ENCODE data around the gene PKDCC. TPM values are rescaled to one million over a fixed set of nuclear protein-coding genes. Genes with fewer than 3 reads are reported as not detected.

PKDCC gene
- total RNA-seq, 2 donors from 2014 or later = 11.1 to 61.4 TPM

DNA sequence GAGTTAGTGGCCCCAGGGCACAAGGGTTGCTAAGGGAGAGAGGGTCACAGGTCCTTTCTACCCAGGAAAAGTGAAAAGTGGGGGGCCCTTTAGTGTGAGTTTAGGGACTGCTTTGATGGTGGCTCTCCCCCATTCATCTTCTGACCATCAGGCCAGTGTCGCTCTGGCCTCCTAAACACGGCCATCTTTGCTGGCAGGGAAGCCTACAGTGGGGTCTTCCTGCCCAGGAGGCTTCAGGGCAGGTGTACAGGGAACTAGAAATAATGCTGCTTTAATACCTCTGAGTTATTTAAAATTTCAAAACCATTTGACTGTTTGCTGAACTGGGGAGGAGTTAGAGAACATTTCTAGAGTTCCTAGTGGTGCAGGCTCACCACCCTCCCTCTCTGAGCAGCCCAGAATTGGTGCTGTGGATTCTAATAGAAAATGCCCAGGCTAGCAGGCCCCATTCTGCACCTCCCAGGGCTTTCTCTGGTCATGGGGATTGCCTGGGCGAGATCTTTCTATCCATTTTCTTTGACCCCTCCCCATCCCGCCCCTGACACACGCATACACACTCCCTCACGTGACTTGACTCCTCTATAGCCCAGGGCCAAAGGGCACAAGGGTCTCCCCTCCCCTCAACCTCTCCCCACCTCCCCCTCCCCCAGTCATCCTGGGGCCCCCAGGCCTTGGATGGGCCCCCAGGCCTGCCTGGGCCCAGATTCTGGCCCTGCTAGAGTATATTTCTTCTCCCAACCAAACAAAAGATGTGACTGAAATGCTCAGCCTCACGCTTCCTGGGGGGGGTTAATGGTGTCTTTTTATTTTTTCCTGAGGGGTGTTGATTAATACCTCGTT is 3.1 kb downstream of the PKDCC start:
- peak overlapping the region; percentile 60 to 64 for H3K27ac ChIP-seq
- 63% methylated on average over 8 of the region's 8 CpGs for WGBS
- TF ChIP-seq, protein P1, sequence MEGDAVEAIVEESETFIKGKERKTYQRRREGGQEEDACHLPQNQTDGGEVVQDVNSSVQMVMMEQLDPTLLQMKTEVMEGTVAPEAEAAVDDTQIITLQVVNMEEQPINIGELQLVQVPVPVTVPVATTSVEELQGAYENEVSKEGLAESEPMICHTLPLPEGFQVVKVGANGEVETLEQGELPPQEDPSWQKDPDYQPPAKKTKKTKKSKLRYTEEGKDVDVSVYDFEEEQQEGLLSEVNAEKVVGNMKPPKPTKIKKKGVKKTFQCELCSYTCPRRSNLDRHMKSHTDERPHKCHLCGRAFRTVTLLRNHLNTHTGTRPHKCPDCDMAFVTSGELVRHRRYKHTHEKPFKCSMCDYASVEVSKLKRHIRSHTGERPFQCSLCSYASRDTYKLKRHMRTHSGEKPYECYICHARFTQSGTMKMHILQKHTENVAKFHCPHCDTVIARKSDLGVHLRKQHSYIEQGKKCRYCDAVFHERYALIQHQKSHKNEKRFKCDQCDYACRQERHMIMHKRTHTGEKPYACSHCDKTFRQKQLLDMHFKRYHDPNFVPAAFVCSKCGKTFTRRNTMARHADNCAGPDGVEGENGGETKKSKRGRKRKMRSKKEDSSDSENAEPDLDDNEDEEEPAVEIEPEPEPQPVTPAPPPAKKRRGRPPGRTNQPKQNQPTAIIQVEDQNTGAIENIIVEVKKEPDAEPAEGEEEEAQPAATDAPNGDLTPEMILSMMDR (IDR thresholded peaks at IDR 0.05) = no peak
- TF ChIP-seq POLR2A (IDR thresholded peaks at IDR 0.05) (no peak), POLR2AphosphoS5 (IDR thresholded peaks at IDR 0.05) (no peak)
- H3K27me3 ChIP-seq (replicated peaks; ENCODE audit: insufficient read depth) = no peaks in the 10 kb centered on the region
- peak overlapping the region; percentile 51 to 53 for H3K4me3 ChIP-seq
- peaks cover 6% of the 10 kb centered on the region for H3K4me1 ChIP-seq (replicated peaks)
- no peaks in the 10 kb centered on the region for H3K36me3 ChIP-seq
- no peak for DNase-seq (ENCODE audit: low spot score)
- intact Hi-C loops (cut with DNase I) = no loop called here
- no peaks in the 10 kb centered on the region for H3K9me3 ChIP-seq

DNA sequence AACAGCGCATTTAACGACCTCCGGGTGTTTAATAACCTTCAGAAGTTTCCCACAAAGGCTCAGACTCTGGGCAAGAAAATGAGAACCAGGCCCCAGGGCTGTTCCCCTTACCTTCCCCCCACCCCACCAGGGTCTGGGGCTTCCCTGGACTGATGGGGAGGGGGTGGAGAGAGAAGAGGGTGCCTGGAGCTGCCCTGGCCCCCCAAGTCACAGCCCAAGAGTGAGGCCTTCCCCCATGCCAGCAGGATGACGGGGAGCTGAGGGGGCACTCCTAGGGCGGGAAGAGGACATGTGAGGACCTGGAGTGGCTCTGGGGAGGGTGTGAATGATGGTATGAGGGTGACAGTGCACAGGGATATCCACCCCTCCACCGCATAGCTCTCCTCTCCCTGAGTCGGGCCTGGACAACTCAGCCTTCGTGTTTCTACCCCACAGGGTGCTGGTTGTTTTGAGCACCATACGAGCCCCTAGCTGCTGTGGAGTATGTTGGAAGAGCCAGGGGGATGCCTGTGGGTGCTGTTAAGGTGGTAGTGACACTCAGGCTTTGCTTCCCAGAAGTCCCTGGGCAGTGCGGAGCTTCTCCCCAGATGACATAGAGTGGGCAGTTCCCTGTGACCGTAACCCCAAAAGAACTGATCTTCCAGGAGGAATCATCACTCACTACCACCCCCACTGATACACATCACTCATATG is 3.9 kb downstream of the PKDCC start:
- no peak for DNase-seq (ENCODE audit: low spot score)
- Histone ChIP-seq H3K27ac (peak overlapping the region; percentile 60 to 64), H3K27me3 (replicated peaks; ENCODE audit: insufficient read depth) (no peaks in the 10 kb centered on the region), H3K36me3 (no peaks in the 10 kb centered on the region), H3K9me3 (no peaks in the 10 kb centered on the region), H3K4me3 (no peak overlapping the region), H3K4me1 (replicated peaks) (peaks cover 9% of the 10 kb centered on the region)
- intact Hi-C loops (cut with DNase I) = no loop called here
- 72% methylated on average over 11 of the region's 11 CpGs for WGBS
- TF ChIP-seq POLR2AphosphoS5 (IDR thresholded peaks at IDR 0.05) = no peak
- no peak for TF ChIP-seq POLR2A (IDR thresholded peaks at IDR 0.05)

DNA sequence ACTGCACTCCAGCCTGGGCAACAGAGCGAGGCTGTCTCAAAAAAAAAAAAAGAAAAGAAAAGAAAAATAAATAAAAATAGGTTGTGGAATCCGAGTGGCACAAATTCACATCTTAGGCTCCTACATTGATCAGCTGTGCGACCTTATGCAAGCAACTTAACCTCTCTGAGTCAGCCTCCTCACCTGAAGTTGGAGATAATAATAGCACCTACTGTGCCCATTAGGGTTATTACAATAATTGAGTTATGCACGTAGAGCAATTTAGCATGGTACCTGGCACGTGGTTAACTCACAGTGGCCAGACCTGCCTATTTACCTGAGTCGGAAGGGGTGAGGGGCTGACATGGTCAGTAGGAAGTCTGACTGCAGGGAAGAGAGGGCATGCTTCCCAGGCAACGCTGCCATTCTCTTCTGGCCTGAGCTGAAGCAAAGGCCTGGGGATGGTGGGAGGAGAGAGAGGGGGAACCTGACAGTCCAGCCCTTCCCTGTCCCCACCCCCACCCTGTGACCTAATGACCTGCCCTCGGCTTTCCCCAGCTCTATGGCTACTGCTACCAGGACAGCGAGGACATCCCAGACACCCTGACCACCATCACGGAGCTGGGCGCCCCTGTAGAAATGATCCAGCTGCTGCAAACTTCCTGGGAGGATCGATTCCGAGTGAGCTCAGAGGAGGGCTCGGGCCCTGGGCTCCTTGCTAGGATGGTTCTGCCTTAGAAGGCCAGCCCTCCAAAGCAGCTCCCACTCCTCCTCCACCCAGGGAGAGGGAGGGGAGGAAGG is 5.1 kb downstream of the PKDCC start:
- 74% methylated on average over 14 of the region's 14 CpGs for WGBS
- Histone ChIP-seq H3K36me3 (no peaks in the 10 kb centered on the region), H3K27me3 (replicated peaks; ENCODE audit: insufficient read depth) (no peaks in the 10 kb centered on the region), H3K4me1 (replicated peaks) (peaks cover 9% of the 10 kb centered on the region), H3K27ac (peak overlapping the region; percentile 60 to 69), H3K9me3 (no peaks in the 10 kb centered on the region), H3K4me3 (no peak overlapping the region)
- intact Hi-C loops (cut with DNase I) = no loop called here
- TF ChIP-seq POLR2A (IDR thresholded peaks at IDR 0.05) (no peak), POLR2AphosphoS5 (IDR thresholded peaks at IDR 0.05) (no peak)
- DNase-seq (ENCODE audit: low spot score) = no peak

DNA sequence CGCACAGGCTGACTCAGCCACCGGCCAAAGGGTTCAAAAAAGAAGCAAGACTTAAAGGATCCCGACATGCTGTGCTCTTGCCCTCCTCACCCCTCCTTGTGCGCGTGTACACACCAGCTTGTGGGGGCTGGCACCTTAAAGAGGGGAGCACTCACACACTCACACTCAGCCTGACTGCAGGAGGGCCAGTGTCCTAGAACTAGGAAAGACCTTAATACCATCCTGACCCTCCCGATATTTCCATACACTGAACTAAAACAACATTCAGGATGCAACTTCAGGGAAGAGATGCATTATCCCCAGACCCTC is 5.6 kb downstream of the PKDCC start:
- Histone ChIP-seq H3K9me3 (no peaks in the 10 kb centered on the region), H3K4me3 (no peak overlapping the region), H3K36me3 (no peaks in the 10 kb centered on the region), H3K27ac (peak overlapping the region; percentile 60 to 69), H3K4me1 (replicated peaks) (peaks cover 9% of the 10 kb centered on the region), H3K27me3 (replicated peaks; ENCODE audit: insufficient read depth) (no peaks in the 10 kb centered on the region)
- no peak for DNase-seq (ENCODE audit: low spot score)
- WGBS = 79% methylated on average over 6 of the region's 6 CpGs
- TF ChIP-seq POLR2A (IDR thresholded peaks at IDR 0.05) = no peak
- TF ChIP-seq, protein P1 (IDR thresholded peaks at IDR 0.05) = no peak
- TF ChIP-seq POLR2AphosphoS5 (IDR thresholded peaks at IDR 0.05) = no peak
- intact Hi-C loops (cut with DNase I) = no loop called here

DNA sequence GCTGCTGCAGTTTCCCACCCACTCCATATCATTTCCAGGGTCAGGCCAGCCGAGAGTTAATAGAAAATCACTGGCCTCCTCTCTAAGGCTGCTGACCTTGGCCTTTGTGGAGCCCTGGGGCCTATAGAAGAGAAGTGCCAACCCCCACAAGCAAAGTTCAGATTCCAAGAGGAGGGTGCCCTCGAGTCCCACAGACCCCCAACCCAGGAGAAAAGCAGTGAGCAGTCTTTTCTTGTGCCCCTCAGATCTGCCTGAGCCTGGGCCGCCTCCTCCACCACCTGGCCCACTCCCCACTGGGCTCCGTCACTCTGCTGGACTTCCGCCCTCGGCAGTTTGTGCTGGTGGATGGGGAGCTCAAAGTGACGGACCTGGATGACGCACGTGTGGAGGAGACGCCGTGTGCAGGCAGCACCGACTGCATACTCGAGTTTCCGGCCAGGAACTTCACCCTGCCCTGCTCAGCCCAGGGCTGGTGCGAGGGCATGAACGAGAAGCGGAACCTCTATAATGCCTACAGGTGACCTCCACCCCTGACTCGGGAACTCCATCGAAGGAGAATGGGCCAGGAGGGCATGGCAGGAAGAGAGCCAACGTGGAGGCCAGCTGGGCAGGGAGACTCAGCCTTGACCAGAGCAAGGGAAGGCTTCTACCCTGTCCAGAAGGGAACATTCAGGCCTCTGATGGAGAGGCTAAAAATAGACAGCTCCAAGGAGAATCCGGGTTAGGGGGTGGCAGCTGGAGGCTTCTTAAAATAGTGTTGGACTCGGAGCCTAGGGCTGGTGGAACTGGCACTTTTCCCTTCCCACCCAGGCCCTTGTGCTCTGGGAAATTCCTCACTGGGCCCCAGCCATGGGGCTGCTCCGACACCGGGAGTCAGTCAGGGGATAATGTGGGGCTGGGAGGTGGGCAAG is 6.2 kb downstream of the PKDCC start:
- no peaks in the 10 kb centered on the region for H3K27me3 ChIP-seq (replicated peaks; ENCODE audit: insufficient read depth)
- no peaks in the 10 kb centered on the region for H3K9me3 ChIP-seq
- no peak for TF ChIP-seq POLR2A (IDR thresholded peaks at IDR 0.05)
- TF ChIP-seq POLR2AphosphoS5 (IDR thresholded peaks at IDR 0.05) = peak; percentile 14
- H3K36me3 ChIP-seq = no peaks in the 10 kb centered on the region
- H3K27ac ChIP-seq = peak overlapping the region; percentile 60 to 69
- H3K4me3 ChIP-seq = no peak overlapping the region
- DNase-seq (ENCODE audit: low spot score) = no peak
- 57% methylated on average over 23 of the region's 24 CpGs for WGBS
- intact Hi-C loops (cut with DNase I) = no loop called here
- H3K4me1 ChIP-seq (replicated peaks) = peaks cover 9% of the 10 kb centered on the region
